Liver (tissue), 9 donors: ENCODE results near the gene DNAJB6. TPM values are rescaled to one million over a fixed set of nuclear protein-coding genes. Genes with fewer than 3 reads are reported as not detected.

Source experiments
- DNase-seq: peaks from one replicate; pipeline ENCODE4 v3.0.0-alpha.2; 2017; ENCODE audit warnings: low spot score
- H3K27ac ChIP-seq, 2 donors: one replicate each; pipeline ENCODE4 v1.7.0; 2013; ENCODE audit warnings: inconsistent platforms in 2 of 2, low read length in 2 of 2, control low read depth in 1 of 2, low read depth in 1 of 2, mild to moderate bottlenecking in 1 of 2
- H3K27me3 ChIP-seq, 4 donors: one replicate each; pipeline versions ENCODE4 v1.6.1 to v1.7.0; 2013; ENCODE audit warnings: low read length in 3 of 4, inconsistent platforms in 1 of 4, mild to moderate bottlenecking in 1 of 4, moderate library complexity in 1 of 4; ENCODE audit not compliant: control insufficient read depth in 4 of 4, insufficient read depth in 4 of 4
- H3K36me3 ChIP-seq, 4 donors: one replicate each; pipeline versions ENCODE4 v1.6.1 to v1.7.0; 2013; ENCODE audit warnings: low read length in 3 of 4, mild to moderate bottlenecking in 3 of 4, low read depth in 1 of 4, moderate library complexity in 1 of 4; ENCODE audit not compliant: control insufficient read depth in 4 of 4, insufficient read depth in 3 of 4
- H3K4me1 ChIP-seq, 4 donors: one replicate each; pipeline versions ENCODE4 v1.6.1 to v1.7.0; 2013; ENCODE audit warnings: low read length in 3 of 4, mild to moderate bottlenecking in 3 of 4, moderate library complexity in 1 of 4; ENCODE audit not compliant: control insufficient read depth in 4 of 4, insufficient read depth in 4 of 4
- H3K4me3 ChIP-seq, 3 donors: one replicate each; pipeline versions ENCODE4 v1.6.1 to v1.7.0; 2013; ENCODE audit warnings: low read length in 3 of 3, control low read depth in 1 of 3, low read depth in 1 of 3, mild to moderate bottlenecking in 1 of 3
- H3K9ac ChIP-seq, 2 donors: one replicate each; pipeline ENCODE4 v1.7.0; 2013; ENCODE audit warnings: low read length in 2 of 2, mild to moderate bottlenecking in 2 of 2, moderate library complexity in 2 of 2, control low read depth in 1 of 2, low read depth in 1 of 2
- H3K9me3 ChIP-seq, 4 donors: one replicate each; pipeline versions ENCODE4 v1.6.1 to v1.7.0; 2013; ENCODE audit warnings: low read length in 3 of 4; ENCODE audit not compliant: control insufficient read depth in 4 of 4
- ATF3 ChIP-seq: IDR thresholded peaks from 2 replicates; pipeline ENCODE4 v1.6.1; 2016; ENCODE audit warnings: antibody characterized with exemption
- CTCF ChIP-seq: fragments of 150-350 bp; IDR thresholded peaks from 2 replicates; pipeline ENCODE4 v1.5.1; 2017; ENCODE audit warnings: improper control_type of control experiment, low read depth, low read length; ENCODE audit not compliant: missing input control
- EGR1 ChIP-seq, 2 donors: IDR thresholded peaks; 2 replicates each; pipeline ENCODE4 v1.6.1; 2016 to 2018; ENCODE audit warnings: antibody characterized with exemption in 2 of 2, low read depth in 2 of 2
- FOXA1 ChIP-seq: IDR thresholded peaks from 2 replicates; pipeline ENCODE4 v1.6.1; 2016; ENCODE audit warnings: antibody characterized with exemption
- FOXA2 ChIP-seq: IDR thresholded peaks from 2 replicates; pipeline ENCODE4 v1.6.1; 2016; ENCODE audit warnings: antibody characterized with exemption
- GABPA ChIP-seq, 2 donors: IDR thresholded peaks in 1 of 2; conservative IDR thresholded peaks in 1 of 2; 2 replicates each; pipeline ENCODE4 v1.6.1; 2016; ENCODE audit warnings: antibody characterized with exemption in 2 of 2, mild to moderate bottlenecking in 1 of 2, moderate library complexity in 1 of 2
- HNF4A ChIP-seq, 2 donors: conservative IDR thresholded peaks; 2 replicates each; pipeline ENCODE4 v1.6.1; 2016; ENCODE audit warnings: antibody characterized with exemption in 2 of 2, mild to moderate bottlenecking in 2 of 2
- HNF4G ChIP-seq: IDR thresholded peaks from 2 replicates; pipeline ENCODE4 v1.6.1; 2016; ENCODE audit warnings: antibody characterized with exemption
- JUND ChIP-seq, 2 donors: IDR thresholded peaks; 2 replicates each; pipeline ENCODE4 v1.6.1; 2016; ENCODE audit warnings: antibody characterized with exemption in 2 of 2
- MAX ChIP-seq: IDR thresholded peaks from 2 replicates; pipeline ENCODE4 v1.6.1; 2016; ENCODE audit warnings: antibody characterized with exemption
- NR2F2 ChIP-seq: IDR thresholded peaks from 2 replicates; pipeline ENCODE4 v1.6.1; 2016; ENCODE audit warnings: antibody characterized with exemption
- RAD21 ChIP-seq, 2 donors: IDR thresholded peaks; 2 replicates each; pipeline ENCODE4 v1.6.1; 2016; ENCODE audit warnings: antibody characterized with exemption in 2 of 2, mild to moderate bottlenecking in 2 of 2
- REST ChIP-seq: IDR thresholded peaks from 2 replicates; pipeline ENCODE4 v1.6.1; 2016; ENCODE audit warnings: antibody characterized with exemption, mild to moderate bottlenecking
- RXRA ChIP-seq, 2 donors: IDR thresholded peaks; 2 replicates each; pipeline ENCODE4 v1.6.1; 2017 to 2018; ENCODE audit warnings: antibody characterized with exemption in 2 of 2, mild to moderate bottlenecking in 1 of 2
- SP1 ChIP-seq: IDR thresholded peaks from 2 replicates; pipeline ENCODE4 v1.6.1; 2018; ENCODE audit warnings: antibody characterized with exemption, mild to moderate bottlenecking
- TAF1 ChIP-seq: conservative IDR thresholded peaks from 2 replicates; pipeline ENCODE4 v1.6.1; 2016; ENCODE audit warnings: antibody characterized with exemption, mild to moderate bottlenecking
- YY1 ChIP-seq: IDR thresholded peaks from 2 replicates; pipeline ENCODE4 v1.6.1; 2016; ENCODE audit warnings: antibody characterized with exemption, mild to moderate bottlenecking
- ZBTB33 ChIP-seq: IDR thresholded peaks from 2 replicates; pipeline ENCODE4 v1.6.1; 2016; ENCODE audit warnings: antibody characterized with exemption
- WGBS: extraction: QIAGEN DNeasy Blood & Tissue Kit; methylation state at CpG from one replicate; pipeline ENCODE4 v1.1.7; 2013; 5-methylcytosine and 5-hydroxymethylcytosine counted together
- polyA plus RNA-seq, 2 donors: library from polyadenylated mRNA; stranded (reverse) in 1 of 2; unstranded in 1 of 2; fragments of 200-250 nt in 1 of 2; fragments of >200 nt in 1 of 2; fragmentation: Nextera tagmentation in 1 of 2; extraction: Ambion mirVana in 1 of 2; gene quantifications; one replicate each; pipeline versions ENCODE4 v1.2.1 to v1.2.3, GENCODE V29; 2013 to 2015
- total RNA-seq, 2 donors: library from RNA; depleted of rRNA; stranded (reverse); fragments of >200 nt; gene quantifications; one replicate each; pipeline ENCODE4 v1.2.3, GENCODE V29; 2014
- donor health status: healthy.
- donor health status: healthy.
- donor health status: healthy.
- donor health status: healthy.
- donor health status: healthy.

DNAJB6 gene
- total and polyA plus RNA-seq, 4 donors = 26.5 to 46.6 (median 42.4) TPM

- 64% methylated on average over 23 of the region's 23 CpGs for WGBS
- DNase-seq = no peak
- Histone ChIP-seq H3K4me3 (no peak overlapping the region), H3K4me1 (peaks cover 0 to 3% (median 0%) of the 10 kb centered on the region in 4 donors), H3K27ac (no peak overlapping the region), H3K9ac (no peak overlapping the region), H3K9me3 (no peaks in the 10 kb centered on the region), H3K36me3 (peaks cover 0 to 12% (median 2%) of the 10 kb centered on the region in 4 donors), H3K27me3 (no peaks in the 10 kb centered on the region)
- no peak for TF ChIP-seq HNF4G
- peak; percentile 12 for TF ChIP-seq CTCF
- TF ChIP-seq RAD21 (IDR thresholded peaks at IDR 0.05) = peak in 1 of 2 donors; percentile 41
- no peak for TF ChIP-seq ATF3
- no peak for TF ChIP-seq FOXA1
- TF ChIP-seq HNF4A (conservative IDR thresholded peaks at IDR 0.05) = no peak
- TF ChIP-seq SP1 = peak; percentile 16
- TF ChIP-seq MAX = no peak
- TF ChIP-seq GABPA (IDR thresholded peaks at IDR 0.05 in 1 of 2, conservative IDR thresholded peaks at IDR 0.05 in 1 of 2) = no peak
- no peak for TF ChIP-seq TAF1
- TF ChIP-seq NR2F2 = peak; percentile 30
- TF ChIP-seq JUND (IDR thresholded peaks at IDR 0.05) = no peak
- no peak for TF ChIP-seq FOXA2
- peak; percentile 51 for TF ChIP-seq YY1
- no peak for TF ChIP-seq RXRA (IDR thresholded peaks at IDR 0.05)
- no peak for TF ChIP-seq EGR1 (IDR thresholded peaks at IDR 0.05; ENCODE audit: low read depth in 2 of 2)
- no peak for TF ChIP-seq ZBTB33
- no peak for TF ChIP-seq REST
Measured at GRCh38 chr7:157397731-157398691, 61.2 kb downstream of the DNAJB6 start.
